ENCODE results near the gene CLMN. TPM values are rescaled to one million over a fixed set of nuclear protein-coding genes. Genes with fewer than 3 reads are reported as not detected.

The CLMN gene
- total and polyA plus RNA-seq, 2 of the 8 experiments (the other 6 are each of a cell fraction or from before 2014, with no cell fraction given), result 1.6 to 8.2 TPM

- peaks cover 0 to 10% (median 5%) of the 10 kb centered on the region in 4 experiments; a peak in 4 of 7 replicates for H3K27me3 ChIP-seq (replicated peaks in 1 of 4; ENCODE audit: control insufficient read depth in 3 of 4, extremely low read depth in 1 of 4, insufficient read depth in 3 of 4, low read length in 3 of 4)
- no peak overlapping the region for H2BK20ac ChIP-seq (ENCODE audit: low read length)
- no peak overlapping the region for H3K4me3 ChIP-seq (ENCODE audit: extremely low read depth in 1 of 4, insufficient read depth in 2 of 4, low read depth in 3 of 4, low read length in 4 of 4)
- H2BK5ac ChIP-seq (ENCODE audit: low read depth, low read length), result no peak overlapping the region
- no peak overlapping the region for H3K18ac ChIP-seq (ENCODE audit: extremely low read depth, low read length)
- no peak overlapping the region for H3K4me2 ChIP-seq (ENCODE audit: insufficient read depth in 1 of 2, low read depth in 2 of 2, low read length in 2 of 2)
- no peak overlapping the region for H2AFZ ChIP-seq (ENCODE audit: low read length)
- ChIA-PET POLR2A (ENCODE audit: partially characterized antibody) (no interaction called here), CTCF (ENCODE audit: partially characterized antibody) (no interaction called here)
- no peak overlapping the region for H3K9ac ChIP-seq (replicated peaks in 1 of 4; ENCODE audit: extremely low read depth in 1 of 4, low read depth in 3 of 4, low read length in 3 of 4)
- H3K23me2 ChIP-seq (ENCODE audit: low read depth, low read length), result no peaks in the 10 kb centered on the region; the same call in 1 of the 2 replicates
- no peaks in the 10 kb centered on the region for H3K9me3 ChIP-seq (ENCODE audit: insufficient read depth in 2 of 2, low read depth in 1 of 2, low read length in 1 of 2)
- H2BK12ac ChIP-seq (ENCODE audit: low read depth, low read length), result no peak overlapping the region
- H3K56ac ChIP-seq (replicated peaks; ENCODE audit: insufficient read length, low read depth, low read length), result no peak overlapping the region
- no peak overlapping the region for H3K23ac ChIP-seq (ENCODE audit: insufficient read length)
- no peaks in the 10 kb centered on the region for H3K36me3 ChIP-seq (ENCODE audit: control insufficient read depth in 2 of 4, insufficient read depth in 4 of 4, low read length in 3 of 4)
- no peak overlapping the region; the same call in 1 of the 2 replicates for H4K8ac ChIP-seq (ENCODE audit: extremely low read depth, insufficient read depth, low read length)
- no peaks in the 10 kb centered on the region for H4K20me1 ChIP-seq (replicated peaks in 1 of 2; ENCODE audit: control insufficient read depth in 1 of 2, insufficient read depth in 2 of 2, low read length in 2 of 2)
- H3K27ac ChIP-seq (ENCODE audit: low read depth, low read length), result no peak overlapping the region
- H3K14ac ChIP-seq (ENCODE audit: insufficient read length), result no peak overlapping the region
- no peaks in the 10 kb centered on the region for H3K79me1 ChIP-seq (ENCODE audit: low read depth, low read length)
- no peak overlapping the region for H3K4ac ChIP-seq (replicated peaks; ENCODE audit: insufficient read length, low read depth, low read length)
- DNase-seq (ENCODE audit: low read depth in 1 of 2, low spot score in 2 of 2) (no peak), FAIRE-seq (no peak)
- TF ChIP-seq CTBP2 (IDR thresholded peaks at IDR 0.05; ENCODE audit: borderline replicate concordance, insufficient read depth, insufficient read length, low read length) (no peak), CHD2 (IDR thresholded peaks at IDR 0.05; ENCODE audit: low read length) (no peak), ASH2L (IDR thresholded peaks at IDR 0.05; ENCODE audit: low read length) (no peak), POLR2A (IDR thresholded peaks at IDR 0.05; ENCODE audit: control extremely low read depth in 1 of 2, low read depth in 2 of 2, low read length in 2 of 2) (no peak), RAD21 (IDR thresholded peaks at IDR 0.05 in 1 of 2, conservative IDR thresholded peaks at IDR 0.05 in 1 of 2; ENCODE audit: low read depth in 2 of 2, low read length in 2 of 2) (no peak), SIX5 (IDR thresholded peaks at IDR 0.05; ENCODE audit: low read depth, low read length) (no peak), CBX8 (IDR thresholded peaks at IDR 0.05; ENCODE audit: borderline replicate concordance, low read depth, low read length) (no peak), PHF8 (conservative IDR thresholded peaks at IDR 0.05; ENCODE audit: low read depth, low read length) (no peak), JUND (IDR thresholded peaks at IDR 0.05; ENCODE audit: low read length) (no peak), CEBPB (IDR thresholded peaks at IDR 0.05; ENCODE audit: low read depth, low read length) (no peak), CBX5 (IDR thresholded peaks at IDR 0.05; ENCODE audit: low read depth, low read length) (no peak), TEAD4 (IDR thresholded peaks at IDR 0.05; ENCODE audit: low read depth, low read length) (no peak), ATF3 (IDR thresholded peaks at IDR 0.05; ENCODE audit: insufficient read depth, low read depth, low read length) (no peak), KDM5A (IDR thresholded peaks at IDR 0.05; ENCODE audit: low read length) (no peak), TCF12 (IDR thresholded peaks at IDR 0.05; ENCODE audit: low read depth, low read length) (no peak), SIRT6 (IDR thresholded peaks at IDR 0.05; ENCODE audit: low read length) (no peak)
- no peak overlapping the region for H2BK120ac ChIP-seq (replicated peaks; ENCODE audit: low read depth, low read length)
- no peaks in the 10 kb centered on the region; a peak in 1 of 4 replicates for H3K79me2 ChIP-seq (ENCODE audit: control insufficient read depth in 1 of 2, insufficient read depth in 2 of 2, low read length in 2 of 2)
- no peak overlapping the region for H4K91ac ChIP-seq (replicated peaks; ENCODE audit: insufficient read length, low read length)
- H4K5ac ChIP-seq (ENCODE audit: insufficient read length, low read depth, low read length), result no peak overlapping the region
- peaks cover 11 to 21% (median 15%) of the 10 kb centered on the region in 4 experiments for H3K4me1 ChIP-seq (replicated peaks in 1 of 4; ENCODE audit: control insufficient read depth in 3 of 4, insufficient read depth in 4 of 4, low read length in 3 of 4)
- H2BK15ac ChIP-seq (ENCODE audit: low read length), result no peak overlapping the region
- 88% methylated on average over 8 of the region's 8 CpGs; no CpG with 5 or more reads in 1 of the 2 experiments for WGBS, 2 experiments (ENCODE audit: extremely low coverage in 1 of 2, insufficient coverage in 1 of 2, insufficient read length in 1 of 2, insufficient replicate concordance in 2 of 2, low coverage in 1 of 2, low lambda C conversion rate in 2 of 2, missing lambda C conversion rate in 1 of 2)
- no peak overlapping the region for H2AK5ac ChIP-seq (ENCODE audit: low read depth, low read length)
Measured at GRCh38 chr14:95216008-95216407, 103.7 kb downstream of the CLMN start.

All from H1 (cell line).